GM12873 (cell line): ENCODE measurements around the gene ZNF385B.

Experiments
- TF ChIP-seq, protein P1 (sequence below): IDR thresholded peaks from 2 replicates; pipeline ENCODE4 v1.5.1; 2012; ENCODE audit warnings: low read depth, mild to moderate bottlenecking, moderate library complexity, low read length, control low read depth; ENCODE audit not compliant: insufficient read depth; ENCODE audit errors: missing control alignments

ZNF385B gene

GRCh38 chr2:179556425-179556824, 305.0 kb downstream of the ZNF385B start:
- TF ChIP-seq, protein P1, sequence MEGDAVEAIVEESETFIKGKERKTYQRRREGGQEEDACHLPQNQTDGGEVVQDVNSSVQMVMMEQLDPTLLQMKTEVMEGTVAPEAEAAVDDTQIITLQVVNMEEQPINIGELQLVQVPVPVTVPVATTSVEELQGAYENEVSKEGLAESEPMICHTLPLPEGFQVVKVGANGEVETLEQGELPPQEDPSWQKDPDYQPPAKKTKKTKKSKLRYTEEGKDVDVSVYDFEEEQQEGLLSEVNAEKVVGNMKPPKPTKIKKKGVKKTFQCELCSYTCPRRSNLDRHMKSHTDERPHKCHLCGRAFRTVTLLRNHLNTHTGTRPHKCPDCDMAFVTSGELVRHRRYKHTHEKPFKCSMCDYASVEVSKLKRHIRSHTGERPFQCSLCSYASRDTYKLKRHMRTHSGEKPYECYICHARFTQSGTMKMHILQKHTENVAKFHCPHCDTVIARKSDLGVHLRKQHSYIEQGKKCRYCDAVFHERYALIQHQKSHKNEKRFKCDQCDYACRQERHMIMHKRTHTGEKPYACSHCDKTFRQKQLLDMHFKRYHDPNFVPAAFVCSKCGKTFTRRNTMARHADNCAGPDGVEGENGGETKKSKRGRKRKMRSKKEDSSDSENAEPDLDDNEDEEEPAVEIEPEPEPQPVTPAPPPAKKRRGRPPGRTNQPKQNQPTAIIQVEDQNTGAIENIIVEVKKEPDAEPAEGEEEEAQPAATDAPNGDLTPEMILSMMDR = no peak

- TF ChIP-seq, protein P1 = no peak
These were observed 305.6 kb downstream of the ZNF385B start for GRCh38 chr2:179555691-179556283.

DNA sequence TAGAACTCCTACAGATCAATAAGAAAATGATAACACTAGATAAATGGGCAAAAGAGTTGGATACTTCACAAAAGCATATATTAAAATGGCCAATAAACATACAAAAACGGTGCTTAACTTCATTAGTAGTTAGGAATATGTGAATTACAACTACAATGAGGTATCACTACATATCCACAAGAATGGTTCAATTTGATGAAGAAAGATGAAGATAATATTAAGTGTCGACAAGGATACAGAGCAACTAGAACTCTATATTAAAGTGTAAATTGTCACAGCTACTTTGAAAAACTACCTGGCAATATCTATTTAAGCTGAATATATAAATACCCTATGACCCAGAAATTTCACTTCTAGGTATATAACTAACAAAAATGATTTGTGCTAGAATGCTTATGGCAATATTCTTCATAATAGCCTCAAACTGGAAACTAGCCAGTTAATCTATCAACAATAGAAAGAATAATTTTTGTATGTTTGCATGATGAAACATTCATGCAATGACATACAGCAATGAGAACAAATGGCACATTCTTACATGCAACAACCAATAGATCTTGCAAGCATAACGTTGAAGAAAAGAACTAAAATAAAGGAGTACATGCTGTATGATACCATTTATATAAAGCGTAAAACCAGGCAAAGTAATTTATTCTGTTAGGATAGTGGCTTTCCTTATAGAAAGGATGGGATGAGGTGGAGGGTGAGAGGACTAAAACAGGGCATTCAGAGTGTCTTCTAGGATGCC, 306.6 kb downstream of the ZNF385B start:
- TF ChIP-seq, protein P1 = no peak

- TF ChIP-seq, protein P1 = no peak
These were observed 308.0 kb downstream of the ZNF385B start for GRCh38 chr2:179553382-179553781.

GRCh38 chr2:179551539-179552045, 309.8 kb downstream of the ZNF385B start:
- TF ChIP-seq, protein P1 = no peak

- TF ChIP-seq, protein P1 = no peak
These were observed 310.6 kb downstream of the ZNF385B start for GRCh38 chr2:179550849-179551248.

- TF ChIP-seq, protein P1 = no peak
These were observed 311.2 kb downstream of the ZNF385B start for GRCh38 chr2:179550214-179550613.
